HL-60 (cell line): ENCODE measurements around the gene ELMO1.

Experiments
- DNase-seq, 2 experiments: peaks; one replicate each; pipeline ENCODE4 v3.0.0-alpha.2; 2010 to 2020; ENCODE audit warnings: low read depth in 1 of 2, low spot score in 1 of 2
- H3K27ac ChIP-seq: fragments of 250-450 bp; sonication (Bioruptor Pico); replicated peaks from 2 replicates; pipeline ENCODE4 v1.5.1; 2020; ENCODE audit warnings: mild to moderate bottlenecking, moderate library complexity
- H3K27me3 ChIP-seq: fragments of 250-450 bp; sonication (Bioruptor Pico); 2 replicates; pipeline ENCODE4 v1.5.1; 2021; ENCODE audit warnings: mild to moderate bottlenecking, moderate library complexity; ENCODE audit not compliant: insufficient read depth, poor library complexity, severe bottlenecking
- H3K4me3 ChIP-seq: replicated peaks from 2 replicates; pipeline ENCODE4 v1.5.1; 2011; ENCODE audit warnings: mild to moderate bottlenecking, control low read depth, low read length; ENCODE audit not compliant: insufficient read depth
- CTCF ChIP-seq: IDR thresholded peaks from one replicate; pipeline ENCODE4 v1.5.1; 2011; ENCODE audit warnings: low read length, control low read depth, inconsistent platforms; ENCODE audit not compliant: insufficient read depth
- GABPA ChIP-seq: IDR thresholded peaks from 2 replicates; pipeline ENCODE4 v1.6.1; 2012; ENCODE audit warnings: low read depth
- POLR2AphosphoS5 ChIP-seq: IDR thresholded peaks from 2 replicates; pipeline ENCODE4 v1.6.1; 2012; ENCODE audit warnings: low read depth
- REST ChIP-seq: IDR thresholded peaks from 2 replicates; pipeline ENCODE4 v1.6.1; 2012; ENCODE audit warnings: low read depth; ENCODE audit not compliant: insufficient replicate concordance
- SPI1 ChIP-seq: IDR thresholded peaks from 2 replicates; pipeline ENCODE4 v1.6.1; 2012; ENCODE audit warnings: low read depth, mild to moderate bottlenecking, borderline replicate concordance

ELMO1 gene

GRCh38 chr7:37224746-37225145 lies 223.9 kb downstream of the ELMO1 start:
- DNase-seq: no peak
- no peak for TF ChIP-seq SPI1
- TF ChIP-seq GABPA: no peak
- TF ChIP-seq POLR2AphosphoS5: no peak
- no peak for TF ChIP-seq CTCF
- no peak for TF ChIP-seq REST
- Histone ChIP-seq H3K4me3 (no peak overlapping the region), H3K27ac (no peak overlapping the region), H3K27me3 (no peaks in the 10 kb centered on the region)

DNA sequence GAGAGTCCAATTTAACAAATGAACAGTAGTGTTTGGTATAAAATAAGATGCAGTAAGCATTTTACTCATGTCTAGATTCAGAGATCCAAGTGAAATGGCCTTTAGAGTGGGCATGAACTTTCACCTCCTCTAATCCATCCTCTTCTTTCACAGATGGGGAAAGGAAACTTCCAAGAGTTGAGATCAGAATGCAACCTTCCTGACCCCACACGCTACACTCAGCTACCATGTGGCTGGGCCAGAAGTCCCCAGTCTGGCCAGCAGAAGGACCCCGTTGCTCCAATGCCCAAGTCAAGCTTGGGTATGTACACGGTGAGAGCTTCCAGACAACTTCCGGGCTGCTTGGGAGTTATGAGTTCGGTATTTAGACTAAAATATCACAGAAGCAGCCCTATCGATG lies 228.0 kb downstream of the ELMO1 start:
- no peak overlapping the region for H3K4me3 ChIP-seq
- peak in 1 of 2 experiments; percentile 23 for DNase-seq
- TF ChIP-seq SPI1: no peak
- no peak for TF ChIP-seq REST
- no peak for TF ChIP-seq CTCF
- no peak for TF ChIP-seq POLR2AphosphoS5
- no peak for TF ChIP-seq GABPA
- no peaks in the 10 kb centered on the region for H3K27me3 ChIP-seq
- H3K27ac ChIP-seq: no peak overlapping the region

DNA sequence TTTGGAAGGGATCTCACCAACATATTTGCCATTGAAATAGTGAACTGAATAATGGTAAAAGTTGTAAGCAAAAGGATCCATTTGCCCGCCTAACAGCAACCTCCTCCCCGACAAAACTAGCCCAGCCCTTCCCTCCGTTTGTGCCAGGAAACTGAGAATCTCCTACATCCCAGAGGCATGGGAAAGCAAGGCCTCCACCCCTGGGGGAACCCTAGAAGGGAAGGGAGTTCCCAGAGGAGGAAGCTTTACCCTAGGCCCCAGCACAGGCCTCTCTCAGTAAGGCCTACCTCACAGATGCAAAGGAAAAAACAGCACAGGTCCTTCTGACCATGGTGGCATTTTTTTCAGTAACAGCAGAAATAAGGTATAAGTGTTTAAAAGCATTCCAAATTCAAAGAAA lies 229.7 kb downstream of the ELMO1 start:
- Histone ChIP-seq H3K4me3 (no peak overlapping the region), H3K27ac (no peak overlapping the region), H3K27me3 (no peaks in the 10 kb centered on the region)
- DNase-seq: no peak
- no peak for TF ChIP-seq SPI1
- no peak for TF ChIP-seq REST

DNA sequence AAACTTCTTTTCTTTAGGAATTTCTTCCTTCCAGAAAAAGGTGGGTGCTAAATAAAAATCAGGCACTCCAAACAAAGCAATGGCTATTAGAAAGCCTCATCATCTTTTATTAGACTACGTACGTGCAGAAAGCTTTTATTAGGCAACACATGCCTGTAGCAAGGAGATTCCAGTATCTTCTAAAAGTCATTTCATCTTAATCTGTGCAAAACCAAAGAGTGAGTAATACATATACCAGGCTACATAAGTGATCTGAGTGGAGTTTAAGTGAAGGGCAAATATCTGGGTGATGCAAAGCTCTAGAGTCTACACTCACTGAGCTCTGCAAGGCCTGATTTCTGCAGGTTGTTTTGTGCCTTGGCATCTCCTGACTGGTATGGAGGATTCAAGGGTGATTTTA lies 231.7 kb downstream of the ELMO1 start:
- TF ChIP-seq SPI1 (no peak), CTCF (no peak), POLR2AphosphoS5 (no peak), GABPA (no peak), REST (no peak)
- Histone ChIP-seq H3K27me3 (no peaks in the 10 kb centered on the region), H3K27ac (no peak overlapping the region), H3K4me3 (no peak overlapping the region)
- DNase-seq: no peak
